ENCODE measurements around the gene TXNDC8.

DNA sequence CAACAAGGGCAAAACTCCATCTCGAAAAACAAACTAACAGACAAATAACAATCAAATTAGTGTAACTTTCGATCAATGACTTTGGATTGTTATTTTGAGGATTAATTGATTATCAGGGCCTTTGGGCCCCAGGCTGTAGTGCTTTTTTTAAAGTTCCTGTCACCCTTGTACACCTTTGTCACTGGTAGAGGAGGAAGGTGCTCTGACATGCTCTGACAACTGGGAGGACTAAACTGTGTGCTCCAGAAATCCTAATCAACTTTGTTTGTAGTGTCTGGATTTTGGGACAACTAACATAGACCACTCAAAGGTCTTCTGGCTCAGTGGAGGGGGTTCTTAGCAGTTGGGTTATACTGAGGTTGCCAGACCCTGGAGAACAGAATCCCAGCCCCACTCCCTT, 83.2 kb downstream of the TXNDC8 start:
- TF ChIP-seq POLR2AphosphoS5 (IDR thresholded peaks at IDR 0.05; ENCODE audit: insufficient read depth in 1 of 2, low read depth in 1 of 2): no peak
- TF ChIP-seq, protein P1, sequence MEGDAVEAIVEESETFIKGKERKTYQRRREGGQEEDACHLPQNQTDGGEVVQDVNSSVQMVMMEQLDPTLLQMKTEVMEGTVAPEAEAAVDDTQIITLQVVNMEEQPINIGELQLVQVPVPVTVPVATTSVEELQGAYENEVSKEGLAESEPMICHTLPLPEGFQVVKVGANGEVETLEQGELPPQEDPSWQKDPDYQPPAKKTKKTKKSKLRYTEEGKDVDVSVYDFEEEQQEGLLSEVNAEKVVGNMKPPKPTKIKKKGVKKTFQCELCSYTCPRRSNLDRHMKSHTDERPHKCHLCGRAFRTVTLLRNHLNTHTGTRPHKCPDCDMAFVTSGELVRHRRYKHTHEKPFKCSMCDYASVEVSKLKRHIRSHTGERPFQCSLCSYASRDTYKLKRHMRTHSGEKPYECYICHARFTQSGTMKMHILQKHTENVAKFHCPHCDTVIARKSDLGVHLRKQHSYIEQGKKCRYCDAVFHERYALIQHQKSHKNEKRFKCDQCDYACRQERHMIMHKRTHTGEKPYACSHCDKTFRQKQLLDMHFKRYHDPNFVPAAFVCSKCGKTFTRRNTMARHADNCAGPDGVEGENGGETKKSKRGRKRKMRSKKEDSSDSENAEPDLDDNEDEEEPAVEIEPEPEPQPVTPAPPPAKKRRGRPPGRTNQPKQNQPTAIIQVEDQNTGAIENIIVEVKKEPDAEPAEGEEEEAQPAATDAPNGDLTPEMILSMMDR (IDR thresholded peaks at IDR 0.05): no peak
- TF ChIP-seq POLR2A (IDR thresholded peaks at IDR 0.05): no peak

Data from vagina (tissue), 2 donors.